Left cardiac atrium (tissue), 4 donors: ENCODE results near the gene CGA. TPM values are rescaled to one million over a fixed set of nuclear protein-coding genes. Genes with fewer than 3 reads are reported as not detected.
A peak's percentile ranks its signal among the peaks of the same experiment; 100 is the strongest.
"Not testable (repeated sequence)": the region's sequence is repeated elsewhere in the genome, so short reads cannot be mapped to it uniquely, and the experiment has no call there.

Source experiments
- ATAC-seq, 2 donors: fragments of 200-7000 bp; cut with Tn5 transposase; one replicate each; pipeline ENCODE4 v1.9.1; 2020; ENCODE audit warnings: mild to moderate bottlenecking in 2 of 2, moderate library complexity in 2 of 2
- DNase-seq: peaks from one replicate; pipeline ENCODE4 v3.0.0-alpha.2; 2020
- intact Hi-C, 2 donors: fragments of 100-400 bp; cut with DNase I; formaldehyde crosslinking; loops; one replicate each; pipeline versions ENCODE4 v1.14.1 to v1.15.1; 2022 to 2023
- long read RNA-seq: library from polyadenylated mRNA; unstranded; transcript quantifications from one replicate; pipeline ENCODE4 v2.0.0, GENCODE V29; 2021
- total RNA-seq, 2 donors: library from RNA; stranded (reverse); fragmentation: NEBNext Ultra II Directional; extraction: Animal tissue kit (Norgen Biotek cat#: 25700); gene quantifications; one replicate each; pipeline ENCODE4 v1.2.1, GENCODE V29; 2021
- donor health status: DM: no; HTN: yes; CAD: no.
- donor health status: DM: no; HTN: yes; CAD: no; lungs with severe emphysema.
- donor health status: DM: yes; HTN: yes; CAD: no.
- donor health status: Dilated cardiomyopathy.

CGA gene
- 1 to 10 TPM; 1.2 to 5.6 TPM for total RNA-seq
- long read RNA-seq = 0 reads

DNA sequence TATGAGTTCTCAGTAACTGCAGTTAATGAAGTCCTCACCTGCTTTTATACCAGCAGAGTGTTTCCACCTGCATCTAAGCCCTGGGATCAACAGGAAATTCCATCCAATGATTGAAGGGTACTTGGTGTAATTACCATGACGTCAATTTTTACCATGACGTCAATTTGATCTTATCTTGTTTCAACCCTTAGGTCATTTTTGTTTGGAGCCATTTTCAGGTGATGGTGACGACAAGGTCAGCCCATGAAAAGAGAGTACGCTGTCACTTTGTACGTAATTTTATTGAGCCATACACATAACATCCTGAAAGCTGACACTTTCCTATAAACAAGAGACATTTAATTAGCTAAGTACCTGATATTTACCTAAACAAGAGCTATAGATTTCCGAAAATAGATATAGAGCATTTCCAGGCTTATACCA is at the start of gene CGA:
Gene CGA (minus strand): TSS at position 20 of the 423 bp plus-strand sequence. CDS start 6,906 bp downstream, outside the sequence.
- intact Hi-C loops = no loop called here
- no peak for ATAC-seq

DNA sequence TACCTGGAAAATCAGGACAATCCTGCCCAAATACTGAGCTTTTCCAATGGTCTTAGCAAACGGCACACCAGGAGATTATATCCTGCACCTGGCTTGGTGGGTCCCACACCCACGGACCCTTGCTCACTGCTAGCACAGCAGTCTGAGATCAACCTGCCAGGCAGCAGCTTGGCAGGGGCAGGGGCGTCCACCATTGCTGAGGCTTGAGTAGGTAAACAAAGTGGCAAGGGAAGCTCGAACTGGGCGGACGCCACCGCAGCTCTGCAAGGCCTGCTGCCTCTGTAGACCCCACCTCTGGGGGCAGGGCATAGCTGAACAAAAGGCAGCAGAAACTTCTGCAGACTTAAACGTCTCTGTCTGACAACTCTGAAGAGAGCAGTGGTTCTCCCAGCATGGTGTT is 45.0 kb upstream of the CGA start:
- ATAC-seq, DNase-seq: not testable (repeated sequence)
- intact Hi-C loops = loop anchor here (2.0 to 5.0 kb wide), 2 partner anchors 97 kb away; no protein-coding TSS in a partner anchor

More for the DNA sequence above, at the start of gene CGA:
- no peak for DNase-seq

DNA sequence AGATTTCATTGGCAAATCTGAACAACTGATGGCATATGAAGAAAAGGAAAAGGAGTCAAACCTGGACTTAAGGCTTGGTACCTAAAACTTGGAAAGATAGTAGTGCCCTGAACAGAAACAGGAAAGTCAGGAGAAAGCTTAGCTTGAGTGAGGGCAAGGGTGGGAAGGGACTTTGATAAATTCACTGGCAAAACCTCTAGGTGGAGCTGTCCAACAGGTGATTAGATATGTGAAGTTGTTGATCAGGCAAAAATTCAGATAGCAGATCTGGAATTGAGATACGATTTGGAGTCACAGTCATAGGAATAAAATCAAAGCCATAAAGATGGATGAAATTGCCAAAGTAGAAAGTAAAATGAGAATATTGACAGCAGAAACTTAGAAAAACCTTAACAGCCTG is 44.3 kb upstream of the CGA start:
- peak; percentile 49 to 71 for ATAC-seq
- no peak for DNase-seq

DNA sequence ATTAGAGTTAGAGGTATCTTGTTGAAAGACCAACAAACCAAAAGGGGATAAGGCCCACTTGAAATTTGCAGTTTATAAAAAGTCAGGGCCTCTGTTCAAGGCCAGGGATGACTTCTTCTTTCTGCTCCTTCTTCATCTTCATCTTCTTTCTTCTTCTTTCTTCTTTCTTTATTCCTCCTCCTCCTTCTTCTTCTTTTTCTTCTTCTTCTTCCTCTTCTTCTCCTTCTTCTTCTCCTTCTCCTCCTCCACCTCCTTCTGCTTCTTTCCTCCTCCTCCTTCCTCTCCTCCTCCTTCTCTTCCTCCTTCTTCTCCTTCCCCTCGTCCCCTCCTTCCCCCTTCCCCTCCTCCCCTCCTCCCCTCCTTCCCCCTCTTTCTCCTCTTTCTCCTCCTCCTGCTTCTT is 42.1 kb upstream of the CGA start:
- intact Hi-C loops = loop anchor here in 1 of 2 donors (5.0 kb wide), 1 partner anchor 100 kb away; no protein-coding TSS in a partner anchor
- no peak for DNase-seq
- ATAC-seq = no peak

More for the DNA sequence above, 44.3 kb upstream of the CGA start:
- intact Hi-C loops = loop anchor here (2.0 to 5.0 kb wide), 2 partner anchors 98 kb away; no protein-coding TSS in a partner anchor

DNA sequence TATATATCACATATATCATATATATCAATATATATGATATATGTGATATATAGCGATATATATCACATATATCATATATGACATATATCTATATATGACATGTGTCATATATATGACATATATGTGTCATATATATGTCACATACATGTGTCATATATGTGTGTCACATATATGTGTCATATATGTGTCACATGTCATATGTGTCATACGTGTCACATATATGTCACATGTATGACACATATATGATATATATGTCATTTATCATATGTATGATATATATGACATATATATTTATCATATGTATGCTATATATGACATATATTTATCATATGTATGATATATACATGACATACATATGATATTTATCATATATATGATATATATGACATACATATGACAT is 32.8 kb upstream of the CGA start:
- intact Hi-C loops = no loop called here
- no peak for DNase-seq
- ATAC-seq = no peak

DNA sequence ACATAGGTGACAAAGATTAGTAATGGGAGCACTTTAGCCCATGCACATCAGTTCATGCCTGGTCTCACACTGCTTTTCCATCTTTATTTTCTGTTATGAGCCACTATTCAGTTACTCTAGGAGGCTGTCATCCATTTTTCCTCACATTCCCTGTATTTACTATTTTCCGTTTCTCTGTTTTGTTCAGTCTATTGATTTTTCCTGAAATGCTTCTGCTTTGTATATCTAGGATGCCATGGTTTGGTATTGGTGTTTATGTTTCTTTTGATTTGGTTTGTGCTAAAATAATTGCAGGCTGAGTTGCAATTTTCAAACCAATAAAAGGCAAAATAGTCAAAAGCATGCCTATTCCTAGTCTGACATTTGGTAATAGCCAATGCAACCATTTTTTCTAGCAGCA is 31.6 kb upstream of the CGA start:
- ATAC-seq = no peak
- intact Hi-C loops = no loop called here
- DNase-seq = no peak

DNA sequence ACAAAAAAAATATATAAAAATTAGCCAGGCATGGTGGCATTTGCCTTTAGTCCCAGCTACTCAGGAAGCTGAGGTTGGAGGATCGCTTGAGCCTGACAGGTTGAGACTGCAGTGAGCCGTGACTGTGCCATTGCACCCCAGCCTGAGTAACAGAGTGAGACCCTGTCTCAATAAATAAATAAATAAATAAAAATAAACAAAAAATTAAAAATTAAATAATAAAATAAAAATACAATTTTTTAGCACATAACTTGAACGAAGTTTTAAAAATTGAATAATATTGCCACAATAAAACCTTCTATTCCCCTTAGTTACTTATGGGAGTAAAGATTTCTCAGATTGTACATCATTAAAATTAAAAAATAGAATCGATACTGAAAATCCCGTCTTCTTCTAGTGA is 29.2 kb upstream of the CGA start:
- no peak for ATAC-seq
- intact Hi-C loops = no loop called here
- DNase-seq = no peak

DNA sequence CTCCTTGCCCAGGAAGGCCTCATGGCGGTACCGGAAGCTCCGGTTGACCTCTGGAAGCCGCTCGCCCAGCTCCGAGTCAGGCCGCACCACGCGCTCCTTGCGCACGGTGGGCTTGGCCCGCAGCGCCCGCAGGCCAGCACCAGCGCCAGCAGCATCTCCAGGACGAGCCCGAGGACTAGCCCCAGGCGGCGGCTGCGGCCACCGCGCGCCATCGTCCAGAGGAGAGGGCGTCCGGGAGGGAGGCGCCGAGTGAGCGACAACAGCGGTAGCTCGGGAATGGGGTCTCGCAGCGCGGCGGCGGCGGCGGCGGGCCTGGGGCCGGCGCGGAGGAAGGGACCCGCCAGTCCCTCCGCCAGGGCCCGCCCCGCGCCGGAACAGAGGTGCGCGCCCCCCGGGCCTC is 27.6 kb upstream of the CGA start:
- DNase-seq = no peak
- intact Hi-C loops = no loop called here
- no peak for ATAC-seq

DNA sequence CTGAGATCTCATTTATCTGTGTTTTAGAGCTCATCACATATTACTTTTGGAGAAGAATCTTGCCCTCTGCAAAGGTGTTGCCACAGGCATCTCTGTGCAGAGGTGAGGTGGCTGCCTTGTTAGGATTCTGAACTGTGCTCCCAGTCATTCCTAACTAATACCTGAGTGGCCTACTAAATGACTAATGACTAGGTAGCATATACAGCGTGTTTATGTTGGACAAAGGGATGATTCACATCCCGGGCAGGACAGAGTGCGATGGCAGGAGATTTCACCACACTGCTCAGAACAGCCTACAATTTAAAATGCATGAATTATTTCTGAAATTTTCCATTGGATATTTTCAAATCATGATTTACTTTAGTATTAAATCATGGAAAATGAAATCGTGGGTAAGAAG is 23.1 kb upstream of the CGA start:
- intact Hi-C loops = no loop called here
- DNase-seq (no peak), ATAC-seq (no peak)

DNA sequence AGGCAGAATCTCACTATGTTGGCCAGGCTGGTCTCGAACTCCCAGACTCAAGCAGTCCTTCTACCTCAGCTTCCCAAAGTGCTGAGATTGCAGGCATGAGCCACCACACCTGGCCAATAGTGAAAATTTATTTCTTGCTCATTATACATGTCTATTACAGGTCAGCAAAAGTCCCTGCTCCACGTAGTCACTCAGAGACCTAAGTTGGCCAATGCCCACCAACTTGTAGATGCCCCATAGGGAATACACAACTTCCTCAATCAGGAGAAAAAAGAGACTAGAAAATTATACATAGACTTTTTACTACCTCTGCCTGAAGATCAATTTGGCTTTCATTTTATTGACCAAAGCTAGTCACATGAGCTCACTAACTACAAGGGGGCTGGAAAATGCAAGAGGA is 22.0 kb upstream of the CGA start:
- no peak for ATAC-seq
- no peak for DNase-seq
- intact Hi-C loops = no loop called here

DNA sequence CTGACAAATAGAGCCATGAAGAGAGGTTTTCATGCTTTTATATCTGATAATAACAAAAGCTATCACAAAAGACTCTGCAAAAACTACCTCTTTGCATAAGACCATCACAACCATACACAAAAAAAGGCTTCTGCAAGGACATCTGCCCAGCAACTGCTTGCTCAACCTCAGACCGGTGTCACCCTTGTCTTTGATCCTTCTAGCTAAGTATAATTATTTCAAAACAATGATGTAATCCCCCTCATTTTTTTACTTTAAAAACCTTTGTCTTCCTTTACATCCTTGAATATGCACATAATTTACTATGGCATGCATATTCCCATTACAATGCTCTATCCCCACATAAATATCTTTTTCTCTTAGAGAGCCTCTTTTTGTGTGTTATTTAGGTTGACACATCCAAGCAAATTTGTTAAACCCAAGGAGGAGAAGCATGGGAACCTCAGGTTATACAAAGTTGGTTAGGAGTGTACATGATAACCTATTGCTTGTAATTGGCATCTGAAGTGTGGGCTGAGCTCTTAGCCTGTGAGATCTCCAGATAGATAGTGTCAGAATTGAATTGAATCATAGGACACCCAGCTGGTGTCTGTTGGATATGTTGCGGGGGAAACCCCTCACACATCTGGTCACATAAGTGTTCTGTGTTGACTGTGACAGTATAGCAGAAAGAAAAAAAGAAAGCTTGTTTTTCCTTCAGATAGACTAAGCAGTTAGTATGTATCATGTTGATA is 20.7 kb upstream of the CGA start:
- DNase-seq (no peak), ATAC-seq (no peak)
- intact Hi-C loops = no loop called here

DNA sequence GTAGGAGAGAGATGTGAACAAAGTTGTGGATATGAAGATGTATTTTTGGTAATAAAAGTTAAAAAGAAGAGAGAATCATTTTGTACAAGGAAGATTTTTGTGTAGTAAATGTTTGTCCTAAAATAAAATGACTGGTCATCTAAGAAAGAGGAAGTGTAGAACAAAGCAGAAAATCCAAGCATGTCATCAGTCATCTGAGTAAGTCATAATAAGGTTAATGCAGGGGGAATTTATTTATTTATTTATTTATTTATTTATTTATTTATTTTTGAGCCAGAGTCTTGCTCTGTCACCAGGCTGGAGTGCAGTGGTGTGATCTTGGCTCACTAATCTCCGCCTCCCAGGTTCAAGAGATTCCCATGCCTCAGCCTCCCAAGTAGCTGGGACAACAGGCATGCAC is 15.7 kb upstream of the CGA start:
- no peak for ATAC-seq
- intact Hi-C loops = no loop called here
- no peak for DNase-seq

DNA sequence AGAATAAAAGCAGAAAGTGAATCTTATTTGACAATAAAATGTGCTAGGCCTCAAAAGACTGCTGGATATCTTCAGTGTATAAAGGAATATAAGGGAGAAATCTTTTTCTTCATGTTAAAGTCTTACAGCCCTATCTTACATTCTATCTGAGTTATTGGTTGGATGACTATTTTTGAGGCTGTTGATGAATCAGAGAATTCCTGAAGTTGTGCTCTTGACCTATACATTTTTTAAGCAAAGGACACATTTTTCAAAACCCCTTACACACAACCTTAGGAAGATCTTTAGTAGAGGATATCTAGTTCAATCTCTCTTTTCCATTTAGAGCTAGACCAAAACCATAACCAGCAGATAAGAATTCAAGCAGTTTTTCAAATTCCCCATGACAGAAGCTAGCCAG is 10.9 kb upstream of the CGA start:
- DNase-seq (no peak), ATAC-seq (no peak)
- intact Hi-C loops = no loop called here

DNA sequence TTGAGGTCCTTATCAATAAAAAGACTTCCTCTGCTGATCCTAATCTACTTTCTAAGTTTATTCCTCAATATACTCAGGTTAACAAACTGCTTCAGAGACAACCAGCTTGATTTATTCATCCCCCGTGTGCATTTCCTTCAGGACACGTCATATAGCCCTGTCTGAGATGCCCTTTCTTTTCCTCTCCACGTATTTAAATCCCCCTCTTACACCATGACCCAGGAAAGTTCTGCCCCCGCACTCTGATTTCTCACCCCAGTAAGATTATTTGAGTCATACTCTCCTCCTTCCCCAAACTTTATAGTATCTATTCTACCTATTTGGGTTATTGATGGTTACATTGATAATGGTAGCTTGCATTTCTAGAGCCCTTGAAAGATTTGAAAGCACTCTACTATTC is 9.8 kb upstream of the CGA start:
- DNase-seq (no peak), ATAC-seq (no peak)

DNA sequence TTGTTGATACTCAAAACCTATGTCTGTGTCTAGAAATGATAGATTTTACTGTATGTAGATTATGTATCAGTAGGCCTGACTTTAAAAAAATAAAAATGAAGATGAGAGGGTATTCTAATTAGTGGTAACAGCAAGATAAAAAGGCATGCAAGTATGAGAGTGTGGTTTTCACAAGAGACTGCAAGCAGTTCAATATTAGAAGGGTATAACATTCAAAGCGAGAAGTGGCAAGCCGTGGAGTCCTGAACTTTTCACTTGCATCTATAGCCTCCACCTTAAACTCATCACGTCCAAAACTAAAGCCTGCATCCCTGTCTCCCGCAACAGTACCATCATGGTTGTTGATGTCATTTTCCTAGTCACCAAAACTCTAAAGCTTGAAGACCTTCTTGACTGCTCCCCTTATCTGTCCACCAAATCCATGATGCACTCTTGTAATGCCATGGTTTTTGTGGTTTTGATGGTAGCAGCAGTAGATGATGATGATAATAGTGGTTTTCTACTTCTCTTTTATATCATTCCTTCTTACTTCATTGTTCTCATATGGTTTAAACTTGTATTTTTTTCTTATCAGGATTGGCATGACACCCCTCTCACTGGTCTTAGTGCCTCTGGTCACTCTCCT is 9.2 kb upstream of the CGA start:
- ATAC-seq (no peak), DNase-seq (no peak)
- intact Hi-C loops = no loop called here

More for the DNA sequence above, 9.8 kb upstream of the CGA start:
- intact Hi-C loops = no loop called here

DNA sequence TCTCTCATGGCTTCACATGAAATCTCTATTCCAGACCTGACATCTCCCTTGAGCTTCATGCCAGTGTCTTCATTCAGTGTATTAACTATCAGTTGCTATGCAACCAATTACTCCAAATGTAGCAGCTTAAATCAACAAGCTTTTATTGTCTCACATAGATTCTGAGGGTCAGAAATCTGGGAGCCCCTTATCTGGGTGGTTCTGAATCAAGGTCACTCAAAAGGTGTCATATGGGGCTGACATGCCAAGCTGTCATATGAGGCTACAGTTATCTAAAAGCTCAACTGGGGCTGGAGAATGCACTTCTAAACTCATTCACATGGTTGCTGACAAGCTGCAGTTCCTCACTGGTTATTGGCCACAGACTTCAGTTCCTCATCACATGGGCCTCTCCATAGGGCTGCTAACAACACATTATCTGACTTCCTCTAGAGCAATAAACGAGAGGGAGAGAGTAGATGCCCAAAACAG is 7.3 kb upstream of the CGA start:
- DNase-seq (peak; percentile 22), ATAC-seq (peak; percentile 90 to 95)
- intact Hi-C loops = no loop called here

DNA sequence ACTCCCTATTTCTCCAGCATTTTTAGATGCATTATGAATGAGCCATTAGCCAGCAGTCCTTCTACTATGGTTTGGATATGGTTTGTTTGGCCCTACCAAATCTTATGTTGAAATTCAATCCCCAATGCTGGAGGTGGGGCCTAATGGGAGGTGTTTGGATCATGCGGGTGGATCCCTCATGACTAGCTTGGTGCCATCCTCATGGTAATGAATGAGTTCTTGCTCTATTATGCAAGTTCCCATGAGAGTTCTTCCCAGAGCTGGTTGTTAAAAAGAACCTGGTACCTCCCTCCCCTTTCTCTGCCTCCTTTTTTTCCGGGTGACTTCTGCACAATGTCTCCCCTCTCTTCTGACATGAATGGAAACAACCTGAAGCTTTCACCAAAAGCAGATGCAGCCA is 6.2 kb upstream of the CGA start:
- intact Hi-C loops = no loop called here
- ATAC-seq (no peak), DNase-seq (no peak)

DNA sequence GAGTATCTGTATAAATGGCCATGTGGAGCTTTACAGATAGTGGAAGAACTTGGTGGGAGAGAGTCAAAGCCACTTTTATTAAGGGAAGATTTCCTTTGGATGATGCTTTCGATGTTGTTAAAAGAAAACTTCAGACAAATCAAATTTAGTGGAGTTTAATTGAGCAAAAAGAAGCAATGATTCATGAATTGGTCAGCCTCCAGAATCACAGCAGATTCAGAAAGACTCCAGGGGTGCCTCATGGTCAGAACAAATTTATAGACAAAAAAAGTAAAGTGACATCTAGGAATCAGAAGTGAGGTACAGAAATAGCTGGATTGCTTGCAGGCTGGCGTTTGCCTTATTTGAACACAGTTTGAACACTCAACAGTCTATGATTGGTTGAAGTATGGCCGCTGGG is 5.3 kb upstream of the CGA start:
- intact Hi-C loops = no loop called here
- ATAC-seq = no peak
- no peak for DNase-seq

DNA sequence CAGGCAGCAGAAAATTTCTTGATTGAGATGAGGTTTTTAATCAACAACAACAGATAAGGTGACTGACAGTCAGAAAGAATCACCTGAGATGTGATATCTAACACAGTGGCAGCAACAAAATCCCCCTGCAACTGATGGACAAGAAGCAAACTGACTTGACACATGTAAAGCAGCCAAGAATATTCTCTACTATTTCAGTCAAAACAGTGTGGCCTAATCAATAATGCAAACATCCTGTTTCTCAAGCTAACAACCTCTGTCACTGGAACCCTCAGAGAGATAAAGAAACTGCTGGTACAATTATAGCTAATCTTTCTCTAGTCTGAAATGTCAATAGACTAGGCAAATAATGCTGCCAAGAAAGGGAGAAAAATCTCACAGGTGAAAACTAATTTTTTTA is 4.6 kb upstream of the CGA start:
- no peak for DNase-seq
- intact Hi-C loops = no loop called here
- ATAC-seq = no peak

DNA sequence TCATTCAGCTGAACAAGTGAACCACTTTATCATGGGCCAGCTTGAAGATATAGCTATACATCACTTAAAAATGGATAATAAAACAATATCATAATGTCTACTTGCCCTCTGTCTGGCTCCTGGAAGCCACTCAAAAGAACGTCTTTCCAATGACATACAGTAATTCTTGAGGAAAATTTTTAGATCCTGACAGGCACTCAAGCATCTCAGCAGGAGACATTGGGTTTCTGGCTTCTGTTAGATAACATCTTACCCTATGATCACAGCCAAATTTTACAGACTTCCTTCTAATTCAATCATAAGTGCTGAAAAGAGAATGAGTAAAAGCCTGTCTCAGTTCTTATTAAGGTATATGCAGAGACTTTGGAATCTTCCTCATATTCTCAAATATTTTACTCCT is 330 bp downstream of the CGA start:
- ATAC-seq (no peak), DNase-seq (no peak)
- intact Hi-C loops = no loop called here

DNA sequence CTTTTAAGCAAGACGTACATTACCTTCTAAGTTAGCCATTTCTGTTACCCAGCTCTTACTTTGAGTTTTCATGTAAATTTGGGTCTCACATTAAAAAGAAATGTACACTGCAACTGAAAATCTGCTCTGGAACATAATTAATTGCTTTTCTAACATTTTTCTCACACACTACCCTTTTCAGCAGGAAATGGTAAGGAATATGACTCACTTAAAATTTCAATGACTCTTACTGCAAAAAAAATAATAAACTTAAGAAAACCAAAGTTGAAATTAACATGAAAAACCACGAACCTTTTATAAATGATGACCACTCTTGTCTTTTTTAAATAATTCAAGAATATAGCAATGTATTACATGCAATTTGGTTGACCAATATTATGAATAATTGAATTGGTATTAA is 1.3 kb downstream of the CGA start:
- intact Hi-C loops = no loop called here
- DNase-seq (no peak), ATAC-seq (no peak)
